Keratinocyte (primary cell): ENCODE data around the gene FUT8. TPM values are rescaled to one million over a fixed set of nuclear protein-coding genes. Genes with fewer than 3 reads are reported as not detected.

ENCODE experiments used
- DNase-seq: peaks from one replicate; pipeline ENCODE4 v3.0.0-alpha.2; 2011; ENCODE audit warnings: low read depth, missing footprints, low spot score
- FAIRE-seq: peaks from 2 replicates; lab custom pipeline; 2011; peaks lifted over from hg19 to GRCh38; lab: Jason Lieb, UNC
- H2AFZ ChIP-seq: 2 replicates; pipeline ENCODE4 v1.6.0; 2012; ENCODE audit warnings: low read length, control low read depth, inconsistent platforms; ENCODE audit not compliant: control insufficient read depth
- H3K27ac ChIP-seq: 2 replicates; pipeline ENCODE4 v1.5.1; 2011; ENCODE audit warnings: low read length; ENCODE audit not compliant: control insufficient read depth, insufficient read depth
- H3K27me3 ChIP-seq: 3 replicates; pipeline ENCODE4 v1.6.0; 2011; ENCODE audit warnings: low read length; ENCODE audit not compliant: control insufficient read depth, insufficient read depth; ENCODE audit errors: extremely low read depth
- H3K36me3 ChIP-seq, 2 experiments: 2 replicates in 1 of 2; 3 replicates in 1 of 2; pipeline ENCODE4 v1.5.1; 2011; ENCODE audit warnings: low read length in 2 of 2, mild to moderate bottlenecking in 1 of 2; ENCODE audit not compliant: control insufficient read depth in 2 of 2, insufficient read depth in 2 of 2; ENCODE audit errors: extremely low read depth in 1 of 2
- H3K4me1 ChIP-seq: 3 replicates; pipeline ENCODE4 v1.5.1; 2011; ENCODE audit warnings: low read length; ENCODE audit not compliant: control insufficient read depth, insufficient read depth; ENCODE audit errors: extremely low read depth
- H3K4me2 ChIP-seq: 3 replicates; pipeline ENCODE4 v1.6.0; 2011; ENCODE audit warnings: low read depth, low read length; ENCODE audit not compliant: control insufficient read depth, insufficient read depth; ENCODE audit errors: extremely low read depth
- H3K4me3 ChIP-seq, 3 experiments: fragments of 200-600 bp in 1 of 3; sonication (generic) in 1 of 3; 2 replicates in 2 of 3; 3 replicates in 1 of 3; pipeline ENCODE4 v1.5.1; 2011 to 2016; ENCODE audit warnings: low read length in 3 of 3, mild to moderate bottlenecking in 3 of 3, control low read depth in 2 of 3, inconsistent platforms in 1 of 3, low read depth in 1 of 3, mixed read lengths in 1 of 3, mixed run types in 1 of 3, moderate library complexity in 1 of 3; ENCODE audit not compliant: control insufficient read depth in 2 of 3, insufficient read depth in 2 of 3; ENCODE audit errors: extremely low read depth in 1 of 3
- H3K79me2 ChIP-seq: 2 replicates; pipeline ENCODE4 v1.6.0; 2012; ENCODE audit warnings: low read length; ENCODE audit not compliant: control insufficient read depth, insufficient read depth
- H3K9ac ChIP-seq: 3 replicates; pipeline ENCODE4 v1.6.0; 2011; ENCODE audit warnings: low read length; ENCODE audit not compliant: control insufficient read depth, insufficient read depth; ENCODE audit errors: extremely low read depth
- H3K9me1 ChIP-seq: 3 replicates; pipeline ENCODE4 v1.6.0; 2011; ENCODE audit warnings: low read length; ENCODE audit not compliant: control insufficient read depth, insufficient read depth; ENCODE audit errors: extremely low read depth
- H3K9me3 ChIP-seq: 2 replicates; pipeline ENCODE4 v1.5.1; 2012; ENCODE audit warnings: low read depth, low read length; ENCODE audit not compliant: control insufficient read depth
- H4K20me1 ChIP-seq: 3 replicates; pipeline ENCODE4 v1.6.0; 2011; ENCODE audit warnings: low read length; ENCODE audit not compliant: control insufficient read depth, insufficient read depth; ENCODE audit errors: extremely low read depth
- CTCF ChIP-seq, 3 experiments: IDR thresholded peaks in 1 of 3; conservative IDR thresholded peaks in 1 of 3; optimal IDR thresholded peaks in 1 of 3; 2 replicates in 2 of 3; 3 replicates in 1 of 3; pipeline versions ENCODE3 to v1.5.1; 2011; ENCODE audit warnings: low read length in 3 of 3, mild to moderate bottlenecking in 3 of 3, moderate library complexity in 2 of 3, control low read depth in 1 of 3, inconsistent platforms in 1 of 3; ENCODE audit not compliant: insufficient read depth in 2 of 3; ENCODE audit errors: extremely low read depth in 1 of 3
- EZH2 ChIP-seq: IDR thresholded peaks from one replicate; pipeline ENCODE4 v1.6.1; 2012; ENCODE audit warnings: inconsistent platforms, mild to moderate bottlenecking, low read length, moderate library complexity
- dilution Hi-C: fragments of 300-500 bp; cut with MboI; formaldehyde crosslinking; loops from one replicate; pipeline ENCODE4 v1.7.0; 2020; ENCODE audit warnings: low sequenced_read_pairs; ENCODE audit not compliant: extremely low pct_ligation_motif_present
- polyA plus RNA-seq, 5 experiments: library from polyadenylated mRNA; depleted of rRNA in 3 of 5; stranded (reverse) in 3 of 5; stranded (forward) in 1 of 5; unstranded in 1 of 5; fragments of >200 nt; gene quantifications; 1 replicate in 1 of 5; 2 replicates in 3 of 5; 3 replicates in 1 of 5; pipeline versions ENCODE4 v1.2.1 to v1.2.3, GENCODE V29; 2011 to 2012; ENCODE audit warnings: missing spikeins in 2 of 5, low read depth in 1 of 5, low replicate concordance in 1 of 5

The FUT8 gene
- polyA plus RNA-seq, 1 donor (not counting 4 experiments of a cell fraction or from before 2014, with no cell fraction given): 12.5 TPM

DNA sequence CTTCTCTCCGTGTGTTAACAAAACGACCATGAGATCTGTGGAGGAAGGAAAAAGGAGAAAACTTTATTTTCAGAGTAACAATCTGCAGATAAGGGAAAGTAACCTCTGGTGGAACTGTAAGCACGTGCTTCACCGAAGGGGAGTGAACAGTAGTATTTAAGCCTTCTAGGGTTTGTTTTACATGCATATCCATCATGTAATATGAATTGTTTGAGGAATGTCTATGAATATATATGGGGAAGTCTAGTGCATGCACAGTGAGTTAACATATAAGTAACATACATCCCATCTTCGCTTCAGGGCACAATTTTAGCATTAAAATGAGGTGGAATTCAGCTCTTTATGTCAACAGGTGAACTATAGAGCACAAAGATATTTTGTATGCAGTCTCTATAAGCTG, 101.1 kb downstream of the FUT8 start:
- no peaks in the 10 kb centered on the region for H3K36me3 ChIP-seq
- no peaks in the 10 kb centered on the region for H3K79me2 ChIP-seq
- TF ChIP-seq CTCF (optimal IDR thresholded peaks at IDR 0.05 in 1 of 3, IDR thresholded peaks at IDR 0.05 in 1 of 3, conservative IDR thresholded peaks at IDR 0.05 in 1 of 3; ENCODE audit: extremely low read depth in 1 of 3, insufficient read depth in 2 of 3, low read length in 3 of 3) (no peak), EZH2 (no peak)
- H4K20me1 ChIP-seq: no peaks in the 10 kb centered on the region
- no peak for FAIRE-seq
- no peaks in the 10 kb centered on the region for H3K4me1 ChIP-seq
- H3K9me1 ChIP-seq: no peaks in the 10 kb centered on the region
- H3K9ac ChIP-seq: no peak overlapping the region
- no peak overlapping the region for H3K27ac ChIP-seq
- H3K4me3 ChIP-seq: no peak overlapping the region
- no peak overlapping the region for H2AFZ ChIP-seq
- no peak overlapping the region for H3K4me2 ChIP-seq
- dilution Hi-C loops: no loop called here
- DNase-seq: no peak
- H3K9me3 ChIP-seq: no peaks in the 10 kb centered on the region
- no peaks in the 10 kb centered on the region for H3K27me3 ChIP-seq

DNA sequence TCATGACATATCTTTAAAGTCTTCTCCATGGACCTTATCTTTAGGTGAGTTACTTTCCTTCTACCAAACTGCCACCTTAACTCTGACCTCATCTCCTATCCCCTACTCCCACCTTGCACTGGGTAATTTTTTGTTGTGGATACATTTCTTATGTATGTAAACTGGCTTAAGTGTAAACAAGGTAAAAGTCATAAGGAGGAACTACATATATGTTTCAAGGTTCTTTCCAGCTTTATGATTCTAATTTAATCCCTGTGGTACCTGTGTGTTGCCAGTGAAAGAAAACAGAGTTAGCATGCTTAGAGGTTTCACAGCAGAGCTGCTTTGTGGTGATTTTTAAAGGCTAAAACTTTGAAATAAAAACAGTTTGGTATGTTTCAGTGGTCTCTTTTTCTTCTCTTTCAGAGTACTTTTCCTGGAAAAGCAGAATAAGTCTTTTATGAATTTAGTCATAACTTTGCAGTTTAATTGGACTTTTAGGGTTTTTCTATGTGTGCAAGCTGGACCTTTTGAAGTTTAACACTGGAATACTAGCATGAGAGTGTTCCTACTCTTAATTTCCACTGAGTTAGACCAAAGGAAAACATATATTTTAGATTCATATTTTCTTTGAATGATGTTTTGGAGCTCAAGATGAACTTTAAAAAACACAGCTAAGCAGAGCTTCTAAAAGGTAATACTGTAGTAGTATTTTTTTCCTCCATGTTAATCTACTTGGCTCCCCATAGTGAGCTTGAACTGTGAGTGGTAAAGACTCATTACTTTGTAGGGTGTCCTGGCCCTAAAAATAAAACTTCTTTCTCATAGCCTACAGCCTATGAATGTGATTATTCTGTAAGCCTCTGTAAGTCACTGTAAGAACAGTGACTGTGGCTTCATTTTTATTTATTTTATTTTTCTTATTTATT, 105.4 kb downstream of the FUT8 start:
- dilution Hi-C loops: no loop called here
- H3K4me1 ChIP-seq: no peaks in the 10 kb centered on the region
- no peaks in the 10 kb centered on the region for H4K20me1 ChIP-seq
- H3K4me3 ChIP-seq: no peak overlapping the region
- no peaks in the 10 kb centered on the region for H3K36me3 ChIP-seq
- H3K9me1 ChIP-seq: no peaks in the 10 kb centered on the region
- no peak overlapping the region for H3K27ac ChIP-seq
- TF ChIP-seq CTCF (optimal IDR thresholded peaks at IDR 0.05 in 1 of 3, IDR thresholded peaks at IDR 0.05 in 1 of 3, conservative IDR thresholded peaks at IDR 0.05 in 1 of 3; ENCODE audit: extremely low read depth in 1 of 3, insufficient read depth in 2 of 3, low read length in 3 of 3) (no peak), EZH2 (no peak)
- FAIRE-seq: no peak
- no peak overlapping the region for H3K9ac ChIP-seq
- H3K4me2 ChIP-seq: no peak overlapping the region
- H3K27me3 ChIP-seq: no peaks in the 10 kb centered on the region
- DNase-seq: no peak
- no peaks in the 10 kb centered on the region for H3K79me2 ChIP-seq
- no peak overlapping the region for H2AFZ ChIP-seq
- no peaks in the 10 kb centered on the region for H3K9me3 ChIP-seq
